Endothelial cell of hepatic sinusoid (primary cell): ENCODE measurements around the gene LITAF.
"Not testable (repeated sequence)": the region's sequence is repeated elsewhere in the genome, so short reads cannot be mapped to it uniquely, and the experiment has no call there.

Experiments
- in situ Hi-C: cut with HindIII; loops from 2 replicates; pipeline ENCODE4 v1.10.0; 2017; ENCODE audit warnings: low sequenced_read_pairs

The LITAF gene

DNA sequence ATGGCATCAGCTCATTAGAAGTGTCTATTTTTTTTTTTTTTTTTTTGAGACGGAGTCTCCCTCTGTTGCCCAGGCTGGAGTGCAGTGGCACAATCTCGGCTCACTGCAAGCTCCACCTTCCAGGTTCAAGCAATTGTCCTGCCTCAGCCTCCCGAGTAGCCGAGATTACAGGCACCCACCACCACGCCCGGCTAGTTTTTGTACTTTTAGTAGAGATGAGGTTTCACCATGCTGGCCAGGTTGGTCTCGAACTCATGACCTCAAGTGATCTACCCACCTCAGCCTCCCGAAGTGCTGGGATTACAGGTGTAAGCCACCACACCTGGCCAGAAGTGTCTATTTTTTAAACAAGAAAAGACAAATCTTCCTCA, 9.4 kb downstream of the LITAF start:
- in situ Hi-C loops, result not testable (repeated sequence)

DNA sequence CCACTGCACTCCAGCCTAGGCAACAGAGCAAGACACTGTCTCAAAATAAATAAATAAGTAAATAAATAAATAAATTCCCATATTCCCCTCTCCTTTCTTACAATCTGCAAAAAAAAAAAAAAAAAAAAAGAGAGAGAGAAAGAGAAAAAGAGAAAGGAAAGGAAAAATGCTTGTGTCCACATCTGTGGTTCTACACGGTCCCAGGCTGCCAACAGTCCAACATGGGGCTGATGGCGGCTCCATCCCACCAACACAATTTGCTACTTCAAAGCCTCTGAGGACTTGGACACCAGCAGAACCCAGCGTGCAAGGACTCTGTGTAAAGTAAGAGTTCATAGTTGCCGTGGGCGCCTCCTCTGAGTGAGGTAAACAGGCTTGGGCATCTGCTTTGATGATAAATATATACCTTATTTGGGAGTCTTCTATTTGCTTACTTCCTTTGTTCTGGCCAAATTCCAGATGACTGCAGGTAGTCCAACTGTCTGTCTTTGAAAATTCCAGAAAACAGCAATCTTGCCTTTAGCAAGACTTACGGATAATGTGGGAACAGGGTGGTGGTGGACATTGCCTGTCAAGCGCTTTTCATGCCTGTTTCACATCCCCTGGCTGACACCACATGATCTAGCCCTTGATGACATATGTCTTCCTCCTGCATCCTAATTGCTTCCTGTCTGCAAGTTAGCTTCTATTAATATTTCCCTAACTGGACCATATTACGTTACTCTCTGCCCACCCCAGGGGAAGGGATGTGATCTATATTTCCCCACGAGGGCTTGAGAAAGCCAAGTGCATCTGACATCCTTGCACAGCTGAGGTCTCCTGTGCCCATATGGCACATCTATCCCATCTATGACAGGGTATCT, 10.1 kb downstream of the LITAF start:
- in situ Hi-C loops, result no loop called here

- in situ Hi-C loops, result no loop called here
Observed at GRCh38 chr16:11575223-11575589, 11.5 kb downstream of the LITAF start.

- in situ Hi-C loops, result no loop called here
Observed at GRCh38 chr16:11572301-11572995, 14.3 kb downstream of the LITAF start.

DNA sequence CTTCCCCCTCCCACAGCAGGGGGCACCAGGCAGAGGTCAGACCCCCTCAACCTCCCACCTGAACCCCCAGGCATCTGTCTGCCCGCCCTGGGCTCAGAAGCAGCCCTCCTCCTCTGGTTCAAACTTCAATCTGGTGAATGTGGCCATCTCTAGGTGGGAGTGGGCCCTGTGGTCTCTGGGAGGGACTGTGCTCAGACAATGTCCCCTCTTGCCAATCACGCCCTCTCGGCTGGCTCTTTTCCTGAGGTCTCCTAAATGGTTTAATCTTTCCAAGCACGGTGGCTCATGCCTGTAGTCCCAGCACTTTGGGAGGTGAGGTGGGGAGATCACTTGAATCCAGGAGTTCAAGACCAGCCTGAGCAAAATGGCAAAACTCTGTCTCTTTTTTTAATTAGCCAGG, 15.2 kb downstream of the LITAF start:
- in situ Hi-C loops, result no loop called here

DNA sequence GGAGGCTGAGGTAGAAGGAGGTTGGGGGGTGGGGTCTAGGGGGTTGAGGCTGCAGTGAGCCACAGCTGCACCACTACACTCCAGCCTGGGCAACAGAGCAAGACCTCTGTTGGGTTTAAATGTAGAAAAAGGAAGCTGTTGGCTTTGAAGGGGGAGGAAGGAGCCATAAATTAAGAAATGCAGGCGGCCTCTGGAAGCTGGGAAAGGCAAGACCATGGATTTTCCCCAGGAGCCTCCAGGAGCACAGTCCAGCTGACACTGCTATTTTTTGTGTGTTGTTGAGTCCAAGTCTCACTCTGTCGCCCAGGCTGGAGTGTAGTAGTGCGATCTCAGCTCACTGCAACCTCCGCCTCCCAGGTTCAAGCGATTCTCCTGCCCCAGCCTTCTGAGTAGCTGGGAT, 15.9 kb downstream of the LITAF start:
- in situ Hi-C loops, result no loop called here

- in situ Hi-C loops, result no loop called here
Observed at GRCh38 chr16:11570258-11570657, 16.5 kb downstream of the LITAF start.

GRCh38 chr16:11566398-11566797, 20.3 kb downstream of the LITAF start:
- in situ Hi-C loops, result no loop called here

GRCh38 chr16:11565665-11566064, 21.1 kb downstream of the LITAF start:
- in situ Hi-C loops, result no loop called here

DNA sequence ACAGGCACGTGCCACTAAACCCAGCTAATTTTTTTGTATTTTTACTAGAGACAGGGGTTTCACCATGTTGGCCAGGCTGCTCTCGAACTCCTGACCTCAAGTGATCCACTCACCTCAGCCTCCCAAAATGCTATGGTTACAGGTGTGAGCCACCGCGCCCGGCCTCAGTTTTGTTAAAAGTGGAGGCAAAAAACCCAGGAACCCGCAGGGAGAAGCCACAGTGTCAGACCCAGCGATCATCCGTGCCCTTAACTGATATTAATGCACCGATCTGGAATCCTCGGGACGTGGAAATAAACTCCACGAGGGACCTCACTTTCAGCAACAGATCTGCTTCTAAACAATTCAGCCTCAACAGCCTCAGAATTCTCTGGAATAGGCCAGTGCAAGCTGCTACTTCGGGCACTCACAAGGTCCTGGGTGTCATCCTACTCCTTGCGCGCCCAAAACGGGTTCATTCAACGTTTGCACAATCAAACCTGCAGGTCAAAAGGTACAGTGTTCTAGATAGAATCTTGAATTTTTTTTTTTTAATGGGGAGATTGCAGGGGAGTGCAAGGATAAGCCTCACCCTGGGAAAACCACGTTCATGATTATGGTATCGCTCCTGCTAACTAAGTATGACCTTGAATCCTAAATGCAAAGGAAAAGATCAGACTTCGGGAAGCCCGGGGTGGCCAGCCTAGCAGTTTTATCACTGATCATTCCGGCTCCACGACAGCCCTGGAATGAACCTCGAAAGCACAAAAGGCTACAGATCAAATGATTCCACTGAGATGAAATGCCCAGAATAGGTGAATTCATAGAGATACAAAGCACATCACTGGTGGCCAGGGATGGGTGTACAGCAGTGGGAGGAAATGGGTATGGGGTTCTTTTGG, 22.4 kb downstream of the LITAF start:
- in situ Hi-C loops, result no loop called here

DNA sequence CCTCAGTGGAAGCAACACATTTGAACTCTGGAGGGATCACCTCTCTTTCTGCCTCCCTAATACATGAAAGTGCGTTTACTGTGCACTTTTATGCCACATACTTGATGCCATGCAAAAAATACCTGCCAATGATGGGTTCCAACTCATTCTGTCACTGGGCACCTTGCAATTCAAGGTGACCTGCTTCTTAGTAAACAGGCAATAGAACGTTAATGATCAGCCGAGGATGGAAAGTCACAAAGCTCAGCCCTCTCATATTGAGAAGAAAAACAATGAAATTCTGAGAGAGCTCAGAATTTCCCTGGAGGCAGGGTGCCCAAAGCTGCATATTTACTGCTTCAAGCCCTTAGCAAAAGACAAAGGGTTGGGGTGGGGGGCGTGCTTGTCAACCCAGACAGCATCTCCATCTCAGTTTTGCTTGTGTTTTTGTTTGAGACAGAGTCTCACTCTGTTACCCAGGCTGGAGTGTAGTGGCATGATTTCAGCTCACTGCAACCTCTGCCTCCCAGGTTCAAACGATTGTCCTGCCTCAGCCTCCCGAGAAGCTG, 23.2 kb downstream of the LITAF start:
- in situ Hi-C loops, result no loop called here

GRCh38 chr16:11562941-11563340, 23.8 kb downstream of the LITAF start:
- in situ Hi-C loops, result no loop called here

DNA sequence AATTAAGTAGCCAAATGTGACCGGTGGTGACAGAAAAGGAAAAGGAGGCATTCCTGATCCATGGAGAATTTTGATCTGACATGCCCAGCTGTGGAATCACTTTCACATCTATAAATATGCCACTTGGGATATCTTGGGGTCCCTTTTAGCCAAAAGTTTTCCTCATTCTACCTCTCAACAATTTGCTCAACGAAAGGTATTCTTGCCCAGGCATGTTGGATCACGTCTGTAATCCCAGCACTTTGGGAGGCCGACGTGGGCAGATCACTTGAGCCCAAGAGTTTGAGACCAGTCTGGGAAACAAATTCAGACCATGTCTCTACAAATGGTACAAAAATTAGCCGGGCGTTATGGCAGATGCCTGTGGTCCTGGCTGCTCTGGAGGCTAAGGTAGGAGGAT, 24.3 kb downstream of the LITAF start:
- in situ Hi-C loops, result no loop called here

GRCh38 chr16:11561856-11562255, 24.9 kb downstream of the LITAF start:
- in situ Hi-C loops, result no loop called here

- in situ Hi-C loops, result no loop called here
Observed at GRCh38 chr16:11561454-11561805, 25.3 kb downstream of the LITAF start.

GRCh38 chr16:11560701-11561453, 25.8 kb downstream of the LITAF start:
- in situ Hi-C loops, result no loop called here

GRCh38 chr16:11558308-11558823, 28.4 kb downstream of the LITAF start:
- in situ Hi-C loops, result loop anchor here (10.0 kb wide), 1 partner anchor 94 kb away; no protein-coding TSS in a partner anchor

- in situ Hi-C loops, result loop anchor here (10.0 kb wide), 1 partner anchor 93 kb away; no protein-coding TSS in a partner anchor
Observed at GRCh38 chr16:11557801-11558200, 28.9 kb downstream of the LITAF start.

- in situ Hi-C loops, result loop anchor here (10.0 kb wide), 1 partner anchor 92 kb away; no protein-coding TSS in a partner anchor
Observed at GRCh38 chr16:11556945-11557720, 29.6 kb downstream of the LITAF start.
